A673 (cell line): ENCODE measurements around the gene PRH1.

Source experiments
- EZH2 ChIP-seq: fragments of 200-600 bp; sonication (generic); IDR thresholded peaks from 2 replicates; pipeline ENCODE4 v1.6.1; 2017; ENCODE audit warnings: borderline replicate concordance, low read depth, mild to moderate bottlenecking, mixed read lengths, antibody characterized with exemption, low read length; ENCODE audit not compliant: poor library complexity, severe bottlenecking
- TF ChIP-seq, protein P1 (sequence below): fragments of 300-800, 200-600 bp; sonication (generic); conservative IDR thresholded peaks from 2 replicates; pipeline ENCODE4 v1.5.1; 2017; ENCODE audit warnings: low read depth, mild to moderate bottlenecking, antibody characterized with exemption, low read length, moderate library complexity, mixed read lengths

DNA sequence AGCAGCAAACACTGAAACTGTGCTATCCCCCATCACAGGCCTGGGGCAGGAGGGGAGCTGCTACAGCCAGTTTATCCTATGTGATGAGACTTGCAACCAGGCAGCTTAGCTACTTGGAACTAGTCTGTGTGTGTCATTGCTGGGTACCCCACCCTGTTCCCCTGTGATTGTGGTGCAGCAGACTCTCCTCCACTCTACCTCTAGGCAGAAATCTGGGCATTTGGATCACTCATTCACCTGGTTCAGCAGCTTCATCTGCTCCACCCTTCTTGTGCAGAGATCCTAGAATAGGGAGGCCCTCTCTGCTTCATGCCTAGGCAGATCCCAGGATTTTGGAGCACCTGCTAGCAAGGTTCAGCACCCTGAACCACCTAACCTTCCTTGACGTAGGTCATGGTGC is 16.5 kb upstream of the PRH1 start:
- TF ChIP-seq, protein P1, sequence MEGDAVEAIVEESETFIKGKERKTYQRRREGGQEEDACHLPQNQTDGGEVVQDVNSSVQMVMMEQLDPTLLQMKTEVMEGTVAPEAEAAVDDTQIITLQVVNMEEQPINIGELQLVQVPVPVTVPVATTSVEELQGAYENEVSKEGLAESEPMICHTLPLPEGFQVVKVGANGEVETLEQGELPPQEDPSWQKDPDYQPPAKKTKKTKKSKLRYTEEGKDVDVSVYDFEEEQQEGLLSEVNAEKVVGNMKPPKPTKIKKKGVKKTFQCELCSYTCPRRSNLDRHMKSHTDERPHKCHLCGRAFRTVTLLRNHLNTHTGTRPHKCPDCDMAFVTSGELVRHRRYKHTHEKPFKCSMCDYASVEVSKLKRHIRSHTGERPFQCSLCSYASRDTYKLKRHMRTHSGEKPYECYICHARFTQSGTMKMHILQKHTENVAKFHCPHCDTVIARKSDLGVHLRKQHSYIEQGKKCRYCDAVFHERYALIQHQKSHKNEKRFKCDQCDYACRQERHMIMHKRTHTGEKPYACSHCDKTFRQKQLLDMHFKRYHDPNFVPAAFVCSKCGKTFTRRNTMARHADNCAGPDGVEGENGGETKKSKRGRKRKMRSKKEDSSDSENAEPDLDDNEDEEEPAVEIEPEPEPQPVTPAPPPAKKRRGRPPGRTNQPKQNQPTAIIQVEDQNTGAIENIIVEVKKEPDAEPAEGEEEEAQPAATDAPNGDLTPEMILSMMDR, result no peak
- no peak for TF ChIP-seq EZH2
